WTC11 (cell line): ENCODE measurements around the gene KCNQ4. TPM values are rescaled to one million over a fixed set of nuclear protein-coding genes. Genes with fewer than 3 reads are reported as not detected.

Experiments used
- ATAC-seq: fragments of 200-7000 bp; cut with Tn5 transposase; 2 replicates; pipeline ENCODE4 v1.10.0; 2021; ENCODE audit warnings: mild to moderate bottlenecking, moderate library complexity
- CTCF ChIA-PET: fragments of 300-600 bp; sonication (Branson Sonifier 250); formaldehyde crosslinking; loops from one replicate; lab custom pipeline; 2021; ENCODE audit warnings: antibody characterized with exemption; lab: Charles Lee
- POLR2A ChIA-PET: fragments of 350-600 bp; sonication (Branson Sonifier 250); formaldehyde crosslinking; loops from one replicate; lab custom pipeline; 2021; ENCODE audit warnings: antibody characterized with exemption; lab: Charles Lee
- DNase-seq: peaks from one replicate; pipeline ENCODE4 v3.0.0; 2021; ENCODE audit warnings: low spot score
- H3K27ac Mint-ChIP-seq: 2 replicates; pipeline ENCODE4 v1.8.0; 2021; ENCODE audit warnings: mixed read lengths
- H3K27me3 Mint-ChIP-seq: 2 replicates; pipeline ENCODE4 v1.8.0; 2021; ENCODE audit warnings: low read depth, mild to moderate bottlenecking, moderate library complexity, mixed read lengths
- H3K36me3 Mint-ChIP-seq: 2 replicates; pipeline ENCODE4 v1.8.0; 2021; ENCODE audit warnings: mixed read lengths
- H3K4me1 Mint-ChIP-seq: 2 replicates; pipeline ENCODE4 v1.8.0; 2022; ENCODE audit warnings: mixed read lengths
- H3K4me3 Mint-ChIP-seq: 2 replicates; pipeline ENCODE4 v1.8.0; 2021; ENCODE audit warnings: mild to moderate bottlenecking, moderate library complexity, mixed read lengths
- H3K9me3 Mint-ChIP-seq: 2 replicates; pipeline ENCODE4 v1.8.0; 2021; ENCODE audit warnings: mixed read lengths
- ATF1 ChIP-seq: sonication (generic); formaldehyde crosslinking; IDR thresholded peaks from 2 replicates; pipeline ENCODE4 v1.8.1; 2023; ENCODE audit warnings: mild to moderate bottlenecking, moderate library complexity, missing genetic modification reagents
- CBFB ChIP-seq: sonication (generic); formaldehyde crosslinking; IDR thresholded peaks from 2 replicates; pipeline ENCODE4 v1.8.1; 2022; ENCODE audit warnings: mild to moderate bottlenecking, low read depth, missing genetic modification reagents
- CREM ChIP-seq: sonication (generic); formaldehyde crosslinking; IDR thresholded peaks from 2 replicates; pipeline ENCODE4 v1.8.1; 2022; ENCODE audit warnings: mild to moderate bottlenecking, missing genetic modification reagents, moderate library complexity
- CTCF ChIP-seq: fragments of 200-600 bp; IDR thresholded peaks from 2 replicates; pipeline ENCODE4 v1.8.0; 2022; ENCODE audit warnings: antibody characterized with exemption
- GRHL2 ChIP-seq: fragments of 250-450 bp; sonication (Bioruptor Pico); IDR thresholded peaks from 2 replicates; pipeline ENCODE4 v1.8.0; 2022; ENCODE audit warnings: mild to moderate bottlenecking, moderate library complexity; ENCODE audit not compliant: insufficient replicate concordance, severe bottlenecking
- JAZF1 ChIP-seq: fragments of 250-450 bp; sonication (Bioruptor Pico); IDR thresholded peaks from 2 replicates; pipeline ENCODE4 v1.9.0; 2021; ENCODE audit warnings: moderate library complexity, mild to moderate bottlenecking, inconsistent platforms
- NFE2L1 ChIP-seq: sonication (generic); formaldehyde crosslinking; IDR thresholded peaks from 2 replicates; pipeline ENCODE4 v1.8.1; 2023; ENCODE audit warnings: missing genetic modification reagents
- OVOL2 ChIP-seq: fragments of 250-450 bp; sonication (Bioruptor Pico); IDR thresholded peaks from 2 replicates; pipeline ENCODE4 v1.9.0; 2021; ENCODE audit warnings: mild to moderate bottlenecking, borderline replicate concordance
- RELA ChIP-seq: sonication (generic); formaldehyde crosslinking; IDR thresholded peaks from 2 replicates; pipeline ENCODE4 v1.8.1; 2022; ENCODE audit warnings: missing genetic modification reagents, mild to moderate bottlenecking, borderline replicate concordance
- SMAD4 ChIP-seq: sonication (generic); formaldehyde crosslinking; IDR thresholded peaks from 2 replicates; pipeline ENCODE4 v1.8.0; 2022; ENCODE audit warnings: mild to moderate bottlenecking, missing genetic modification reagents
- SOX15 ChIP-seq: fragments of 250-450 bp; sonication (Bioruptor Pico); IDR thresholded peaks from 2 replicates; pipeline ENCODE4 v1.9.0; 2021; ENCODE audit warnings: mild to moderate bottlenecking
- TEAD4 ChIP-seq: sonication (generic); formaldehyde crosslinking; IDR thresholded peaks from 2 replicates; pipeline ENCODE4 v1.8.0; 2022; ENCODE audit warnings: mild to moderate bottlenecking, missing genetic modification reagents
- ZBTB21 ChIP-seq: sonication (generic); formaldehyde crosslinking; IDR thresholded peaks from 2 replicates; pipeline ENCODE4 v1.8.1; 2023; ENCODE audit warnings: mild to moderate bottlenecking, missing genetic modification reagents, borderline replicate concordance
- ZBTB43 ChIP-seq: sonication (generic); formaldehyde crosslinking; IDR thresholded peaks from 2 replicates; pipeline ENCODE4 v1.8.1; 2023; ENCODE audit warnings: mild to moderate bottlenecking, missing genetic modification reagents
- ZNF281 ChIP-seq: sonication (generic); formaldehyde crosslinking; IDR thresholded peaks from 2 replicates; pipeline ENCODE4 v1.8.0; 2023; ENCODE audit warnings: mild to moderate bottlenecking, missing genetic modification reagents
- ZNF423 ChIP-seq: fragments of 250-450 bp; sonication (Bioruptor Pico); IDR thresholded peaks from 2 replicates; pipeline ENCODE4 v2.1.2; 2022; ENCODE audit warnings: mild to moderate bottlenecking, moderate library complexity
- total RNA-seq: library from RNA; stranded (reverse); gene quantifications from 3 replicates; pipeline ENCODE4 v1.2.3, GENCODE V29; 2021
- TF ChIP-seq, protein P1 (sequence below): fragments of 250-450 bp; sonication (Bioruptor Pico); IDR thresholded peaks from 2 replicates; pipeline ENCODE4 v1.9.0; 2021; ENCODE audit warnings: mild to moderate bottlenecking

The KCNQ4 gene
- total RNA-seq, 1 experiment from 2014 or later = 4.0 TPM

DNA sequence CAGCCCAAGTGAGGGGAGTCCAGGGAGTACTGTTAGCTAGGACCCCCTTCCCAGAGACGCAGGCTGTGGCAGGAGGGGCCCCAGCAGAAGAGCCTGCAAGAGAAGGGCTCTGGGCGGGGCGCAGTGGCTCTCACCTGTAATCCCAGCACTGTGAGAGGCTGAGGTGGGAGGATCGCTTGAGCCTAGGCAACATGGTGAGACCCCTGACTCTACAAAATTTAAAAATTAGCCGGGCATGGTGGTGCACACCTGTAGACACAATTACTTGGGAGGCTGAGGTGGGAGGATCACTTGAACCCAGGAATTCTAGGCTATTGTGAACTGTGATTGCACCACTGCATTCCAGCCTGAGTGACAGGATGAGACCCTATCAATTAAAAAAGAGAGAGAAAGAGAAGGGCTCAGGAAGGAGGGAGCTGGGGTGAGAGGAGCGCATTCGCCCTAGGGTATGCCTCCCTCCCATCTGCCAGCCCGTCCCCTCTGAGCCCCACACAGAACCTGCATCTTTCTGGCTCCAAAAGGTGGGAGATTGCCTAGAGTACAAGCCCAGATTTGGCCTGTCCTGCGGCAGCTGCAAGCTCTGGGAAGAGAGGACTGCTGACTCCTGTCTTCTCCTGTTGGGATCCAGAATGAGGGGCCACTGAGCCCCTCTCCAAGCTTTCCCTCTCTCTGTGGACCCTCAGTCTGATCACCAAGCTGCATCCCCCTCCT is 3.6 kb downstream of the KCNQ4 start (continued):
- TF ChIP-seq CTCF (no peak), TEAD4 (CRISPR knock-in tag) (no peak), NFE2L1 (CRISPR knock-in tag) (no peak), ZBTB43 (CRISPR knock-in tag) (no peak), ZNF423 (CRISPR knock-in tag) (no peak), CBFB (no peak), GRHL2 (CRISPR knock-in tag) (no peak), ZNF281 (no peak), SOX15 (no peak), ZBTB21 (CRISPR knock-in tag) (no peak), RELA (CRISPR knock-in tag) (no peak), CREM (CRISPR knock-in tag) (no peak), OVOL2 (CRISPR knock-in tag) (no peak)
- TF ChIP-seq, protein P1, sequence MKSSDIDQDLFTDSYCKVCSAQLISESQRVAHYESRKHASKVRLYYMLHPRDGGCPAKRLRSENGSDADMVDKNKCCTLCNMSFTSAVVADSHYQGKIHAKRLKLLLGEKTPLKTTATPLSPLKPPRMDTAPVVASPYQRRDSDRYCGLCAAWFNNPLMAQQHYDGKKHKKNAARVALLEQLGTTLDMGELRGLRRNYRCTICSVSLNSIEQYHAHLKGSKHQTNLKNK (CRISPR knock-in tag) = no peak

DNA sequence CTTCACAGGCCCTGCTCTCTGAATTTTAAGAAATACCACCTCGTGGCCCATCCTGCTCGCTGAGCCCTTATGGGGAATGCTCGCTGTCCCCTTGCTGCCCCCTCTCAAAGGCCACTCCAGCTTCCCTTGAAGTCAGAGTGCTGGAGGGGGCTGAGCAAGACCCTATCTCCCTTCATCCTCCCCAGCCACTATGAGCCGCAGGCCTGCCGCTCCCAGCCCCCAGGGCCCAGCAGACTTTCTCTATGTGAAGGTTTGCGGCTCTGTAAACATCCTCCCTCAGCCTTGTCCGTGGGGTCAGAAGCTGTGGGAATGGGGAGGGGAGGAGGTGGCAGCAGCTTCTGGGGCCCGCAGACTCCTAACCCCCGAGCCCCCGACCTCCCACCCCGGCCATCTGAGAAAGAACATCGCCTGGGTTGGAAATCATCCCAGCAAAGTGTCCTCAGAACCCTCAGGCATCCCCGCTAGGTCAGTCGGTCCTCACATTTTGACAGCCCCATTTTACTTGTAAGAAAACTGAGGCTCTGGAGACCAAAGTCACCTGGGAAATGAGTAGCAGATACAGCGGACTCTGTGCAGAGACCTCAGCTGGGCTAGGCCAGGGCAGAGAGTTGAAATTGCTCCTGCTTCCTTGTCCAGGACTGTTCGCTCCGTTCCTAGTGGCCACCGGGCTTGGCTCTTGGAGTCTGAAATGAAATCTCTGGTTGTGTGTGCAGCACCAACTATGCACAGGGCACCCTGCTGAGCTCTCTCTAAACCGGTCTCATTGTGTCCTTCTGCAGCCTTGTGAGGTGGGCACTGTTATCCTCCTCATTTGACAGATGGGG is 4.4 kb downstream of the KCNQ4 start:
- Mint-ChIP-seq H3K4me1 (peaks cover 24% of the 10 kb centered on the region), H3K27me3 (peaks cover 25% of the 10 kb centered on the region), H3K27ac (no peak overlapping the region), H3K4me3 (no peak overlapping the region), H3K9me3 (no peaks in the 10 kb centered on the region), H3K36me3 (no peaks in the 10 kb centered on the region)
- ATAC-seq (no peak), DNase-seq (no peak)
- POLR2A ChIA-PET = no interaction called here
- CTCF ChIA-PET = interaction anchor here (1.1 to 5.9 kb wide), 3 partner anchors 14 to 157 kb away, joined by 3 to 34 read pairs (median 3); no protein-coding TSS in a partner anchor
- no peak for TF ChIP-seq CBFB
- TF ChIP-seq ZNF281 = no peak
- TF ChIP-seq ATF1 = no peak
- TF ChIP-seq NFE2L1 (CRISPR knock-in tag) = no peak
- no peak for TF ChIP-seq SMAD4 (CRISPR knock-in tag)
- TF ChIP-seq JAZF1 (CRISPR knock-in tag) = no peak
